Stomach (tissue), 4 donors: ENCODE measurements around the gene LRFN3.
"Not testable (repeated sequence)": the region's sequence is repeated elsewhere in the genome, so short reads cannot be mapped to it uniquely, and the experiment has no call there.

ENCODE experiments used
- POLR2AphosphoS5 ChIP-seq, 3 donors: sonication (generic); formaldehyde crosslinking; IDR thresholded peaks; one replicate each; pipeline ENCODE4 v1.6.1; 2016; ENCODE audit warnings: antibody characterized with exemption in 3 of 3
- TF ChIP-seq, protein P1 (sequence below), 7 experiments: fragments of 450-650 bp in 4 of 7; fragments of 200-600 bp in 3 of 7; sonication (generic) in 3 of 7; IDR thresholded peaks; one replicate each; pipeline ENCODE4 v1.5.1; 2016 to 2019; ENCODE audit warnings: antibody characterized with exemption in 7 of 7, control low read depth in 2 of 7, mild to moderate bottlenecking in 1 of 7

- TF ChIP-seq, protein P1, sequence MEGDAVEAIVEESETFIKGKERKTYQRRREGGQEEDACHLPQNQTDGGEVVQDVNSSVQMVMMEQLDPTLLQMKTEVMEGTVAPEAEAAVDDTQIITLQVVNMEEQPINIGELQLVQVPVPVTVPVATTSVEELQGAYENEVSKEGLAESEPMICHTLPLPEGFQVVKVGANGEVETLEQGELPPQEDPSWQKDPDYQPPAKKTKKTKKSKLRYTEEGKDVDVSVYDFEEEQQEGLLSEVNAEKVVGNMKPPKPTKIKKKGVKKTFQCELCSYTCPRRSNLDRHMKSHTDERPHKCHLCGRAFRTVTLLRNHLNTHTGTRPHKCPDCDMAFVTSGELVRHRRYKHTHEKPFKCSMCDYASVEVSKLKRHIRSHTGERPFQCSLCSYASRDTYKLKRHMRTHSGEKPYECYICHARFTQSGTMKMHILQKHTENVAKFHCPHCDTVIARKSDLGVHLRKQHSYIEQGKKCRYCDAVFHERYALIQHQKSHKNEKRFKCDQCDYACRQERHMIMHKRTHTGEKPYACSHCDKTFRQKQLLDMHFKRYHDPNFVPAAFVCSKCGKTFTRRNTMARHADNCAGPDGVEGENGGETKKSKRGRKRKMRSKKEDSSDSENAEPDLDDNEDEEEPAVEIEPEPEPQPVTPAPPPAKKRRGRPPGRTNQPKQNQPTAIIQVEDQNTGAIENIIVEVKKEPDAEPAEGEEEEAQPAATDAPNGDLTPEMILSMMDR (IDR thresholded peaks at IDR 0.05) = not testable (repeated sequence)
- not testable (repeated sequence) for TF ChIP-seq POLR2AphosphoS5 (IDR thresholded peaks at IDR 0.05)
These were observed 44.4 kb upstream of the LRFN3 start for GRCh38 chr19:35891819-35892218.
